AG10803 (cell line): ENCODE data around the gene TBC1D14.

Source experiments
- DNase-seq: peaks from one replicate; pipeline ENCODE4 v3.0.0; 2010; ENCODE audit warnings: low read depth
- H3K4me3 ChIP-seq: 2 replicates; pipeline ENCODE4 v1.5.1; 2011; ENCODE audit warnings: mild to moderate bottlenecking, low read length, control low read depth
- CTCF ChIP-seq: conservative IDR thresholded peaks from 2 replicates; pipeline ENCODE4 v1.5.1; 2011; ENCODE audit warnings: mild to moderate bottlenecking, low read length, control low read depth, inconsistent platforms

The TBC1D14 gene

GRCh38 chr4:7066493-7066892 is 156.9 kb downstream of the TBC1D14 start:
- peak overlapping the region; percentile 87 for H3K4me3 ChIP-seq
- no peak for DNase-seq
- no peak for TF ChIP-seq CTCF

- peak overlapping the region; percentile 87 for H3K4me3 ChIP-seq
- TF ChIP-seq CTCF, result no peak
- no peak for DNase-seq
Observed at GRCh38 chr4:7067126-7067451, 157.5 kb downstream of the TBC1D14 start.

GRCh38 chr4:7067452-7068278 is 158.0 kb downstream of the TBC1D14 start, which contains the start of gene GRPEL1:
Gene GRPEL1 (minus strand): TSS chr4:7068064. CDS start chr4:7068032, 32 bp downstream.
- peak; percentile 99 for DNase-seq
- TF ChIP-seq CTCF, result peak; percentile 28; the same call in 1 of the 2 replicates
- peak within 1 kb of the TSS; percentile 87 for H3K4me3 ChIP-seq

GRCh38 chr4:7068279-7068842 is 158.7 kb downstream of the TBC1D14 start:
- DNase-seq, result no peak
- peak overlapping the region; percentile 75 for H3K4me3 ChIP-seq
- TF ChIP-seq CTCF, result no peak

GRCh38 chr4:7068883-7069282 is 159.3 kb downstream of the TBC1D14 start:
- no peak for DNase-seq
- TF ChIP-seq CTCF, result no peak
- peak overlapping the region; percentile 75 for H3K4me3 ChIP-seq

- peak; percentile 99 for TF ChIP-seq CTCF
- H3K4me3 ChIP-seq, result no peak overlapping the region
- peak; percentile 57 for DNase-seq
Observed at GRCh38 chr4:7070729-7071511, 161.3 kb downstream of the TBC1D14 start.
